Testis (tissue), 2 donors: ENCODE measurements around the gene DDX56.

Source experiments
- POLR2A ChIP-seq: fragments of 450-650 bp; IDR thresholded peaks from one replicate; pipeline ENCODE4 v1.6.1; 2017; ENCODE audit warnings: antibody characterized with exemption, mild to moderate bottlenecking, moderate library complexity
- TF ChIP-seq, protein P1 (sequence below), 3 experiments: fragments of 450-650 bp in 2 of 3; fragments of 200-600 bp in 1 of 3; sonication (generic) in 1 of 3; IDR thresholded peaks; one replicate each; pipeline ENCODE4 v1.5.1; 2016 to 2019; ENCODE audit warnings: antibody characterized with exemption in 3 of 3, mild to moderate bottlenecking in 2 of 3, moderate library complexity in 1 of 3

- TF ChIP-seq, protein P1, sequence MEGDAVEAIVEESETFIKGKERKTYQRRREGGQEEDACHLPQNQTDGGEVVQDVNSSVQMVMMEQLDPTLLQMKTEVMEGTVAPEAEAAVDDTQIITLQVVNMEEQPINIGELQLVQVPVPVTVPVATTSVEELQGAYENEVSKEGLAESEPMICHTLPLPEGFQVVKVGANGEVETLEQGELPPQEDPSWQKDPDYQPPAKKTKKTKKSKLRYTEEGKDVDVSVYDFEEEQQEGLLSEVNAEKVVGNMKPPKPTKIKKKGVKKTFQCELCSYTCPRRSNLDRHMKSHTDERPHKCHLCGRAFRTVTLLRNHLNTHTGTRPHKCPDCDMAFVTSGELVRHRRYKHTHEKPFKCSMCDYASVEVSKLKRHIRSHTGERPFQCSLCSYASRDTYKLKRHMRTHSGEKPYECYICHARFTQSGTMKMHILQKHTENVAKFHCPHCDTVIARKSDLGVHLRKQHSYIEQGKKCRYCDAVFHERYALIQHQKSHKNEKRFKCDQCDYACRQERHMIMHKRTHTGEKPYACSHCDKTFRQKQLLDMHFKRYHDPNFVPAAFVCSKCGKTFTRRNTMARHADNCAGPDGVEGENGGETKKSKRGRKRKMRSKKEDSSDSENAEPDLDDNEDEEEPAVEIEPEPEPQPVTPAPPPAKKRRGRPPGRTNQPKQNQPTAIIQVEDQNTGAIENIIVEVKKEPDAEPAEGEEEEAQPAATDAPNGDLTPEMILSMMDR (IDR thresholded peaks at IDR 0.05): no peak
- no peak for TF ChIP-seq POLR2A
Measured at GRCh38 chr7:44572771-44573170, 937 bp downstream of the DDX56 start.
